Cardiac fibroblast (primary cell): ENCODE data around the gene HADHB.

Experiments used
- DNase-seq, 2 donors: peaks; one replicate each; pipeline versions ENCODE4 v3.0.0 to v3.0.0-alpha.2; 2010; ENCODE audit warnings: low read depth in 2 of 2
- H3K4me3 ChIP-seq, 2 donors: replicated peaks in 1 of 2; 1 replicate in 1 of 2; 2 replicates in 1 of 2; pipeline ENCODE4 v1.5.1; 2011; ENCODE audit warnings: low read depth in 2 of 2, low read length in 2 of 2, mild to moderate bottlenecking in 2 of 2, moderate library complexity in 1 of 2
- CTCF ChIP-seq: IDR thresholded peaks from one replicate; pipeline ENCODE4 v1.5.1; 2011; ENCODE audit warnings: low read depth, mild to moderate bottlenecking, low read length, inconsistent platforms

The HADHB gene

GRCh38 chr2:26243470-26244308 is 1.1 kb upstream of the HADHB start:
- peak; percentile 32 to 53 for DNase-seq
- TF ChIP-seq CTCF, result no peak
- peak overlapping the region; percentile 76 to 89 for H3K4me3 ChIP-seq

- peak; percentile 23 to 32 for DNase-seq
- peak overlapping the region; percentile 76 to 89 for H3K4me3 ChIP-seq
- TF ChIP-seq CTCF, result no peak
These were observed 543 bp downstream of the HADHB start for GRCh38 chr2:26245231-26245732.

GRCh38 chr2:26245810-26246209 is 1.1 kb downstream of the HADHB start:
- peak; percentile 10 to 15 for DNase-seq
- H3K4me3 ChIP-seq, result peak overlapping the region; percentile 76 to 89
- no peak for TF ChIP-seq CTCF

- peak; percentile 24 to 41 for DNase-seq
- TF ChIP-seq CTCF, result no peak
- no peak overlapping the region for H3K4me3 ChIP-seq
These were observed 2.1 kb downstream of the HADHB start for GRCh38 chr2:26246818-26247217.

GRCh38 chr2:26249625-26250024 is 4.9 kb downstream of the HADHB start:
- DNase-seq, result no peak
- no peak overlapping the region for H3K4me3 ChIP-seq
- TF ChIP-seq CTCF, result no peak

GRCh38 chr2:26251893-26252292 is 7.2 kb downstream of the HADHB start:
- TF ChIP-seq CTCF, result no peak
- H3K4me3 ChIP-seq, result no peak overlapping the region
- DNase-seq, result peak; percentile 3 to 70
